Osteoblast (primary cell): ENCODE data around the gene TRABD. TPM values are rescaled to one million over a fixed set of nuclear protein-coding genes. Genes with fewer than 3 reads are reported as not detected.

Experiments
- DNase-seq: peaks from one replicate; pipeline ENCODE4 v3.0.0; 2011; ENCODE audit warnings: low spot score, mixed read lengths; ENCODE audit not compliant: insufficient read length; ENCODE audit errors: missing footprints
- H2AFZ ChIP-seq: 2 replicates; pipeline ENCODE4 v1.6.0; 2011; ENCODE audit warnings: mild to moderate bottlenecking, low read length
- H3K27ac ChIP-seq: 2 replicates; pipeline ENCODE4 v1.5.1; 2011; ENCODE audit warnings: mild to moderate bottlenecking, low read depth, low read length, moderate library complexity
- H3K27me3 ChIP-seq: 2 replicates; pipeline ENCODE4 v1.6.0; 2012; ENCODE audit warnings: mild to moderate bottlenecking, control low read depth, inconsistent platforms, low read length, moderate library complexity; ENCODE audit not compliant: insufficient read depth
- H3K36me3 ChIP-seq: 2 replicates; pipeline ENCODE4 v1.5.1; 2011; ENCODE audit warnings: mild to moderate bottlenecking, low read length, control low read depth, moderate library complexity; ENCODE audit not compliant: insufficient read depth
- H3K4me1 ChIP-seq: 2 replicates; pipeline ENCODE4 v1.5.1; 2011; ENCODE audit warnings: mild to moderate bottlenecking, low read length, control low read depth, moderate library complexity; ENCODE audit not compliant: insufficient read depth
- H3K4me2 ChIP-seq: 2 replicates; pipeline ENCODE4 v1.6.0; 2011; ENCODE audit warnings: mild to moderate bottlenecking, low read length; ENCODE audit not compliant: insufficient read depth
- H3K4me3 ChIP-seq: fragments of 200-600 bp; sonication (generic); 3 replicates; pipeline ENCODE4 v1.5.1; 2012; ENCODE audit warnings: mild to moderate bottlenecking, low read length, inconsistent platforms; ENCODE audit not compliant: insufficient read depth
- H3K79me2 ChIP-seq: 2 replicates; pipeline ENCODE4 v1.6.0; 2012; ENCODE audit warnings: mild to moderate bottlenecking, low read length, control low read depth, inconsistent platforms; ENCODE audit not compliant: insufficient read depth
- H3K9me3 ChIP-seq: 2 replicates; pipeline ENCODE4 v1.5.1; 2011; ENCODE audit warnings: low read depth, low read length, control low read depth
- H4K20me1 ChIP-seq: 2 replicates; pipeline ENCODE4 v1.6.0; 2012; ENCODE audit warnings: mild to moderate bottlenecking, low read length, control low read depth; ENCODE audit not compliant: insufficient read depth
- CTCF ChIP-seq: IDR thresholded peaks from 2 replicates; pipeline ENCODE4 v1.5.1; 2011; ENCODE audit warnings: mild to moderate bottlenecking, low read depth, low read length, moderate library complexity; ENCODE audit errors: extremely low read depth
- total RNA-seq: library from RNA; depleted of rRNA; stranded (reverse); fragments of >200 nt; gene quantifications from 2 replicates; pipeline ENCODE4 v1.2.3, GENCODE V29; 2012

TRABD gene
- total RNA-seq, 1 donor = 13.8 TPM

DNA sequence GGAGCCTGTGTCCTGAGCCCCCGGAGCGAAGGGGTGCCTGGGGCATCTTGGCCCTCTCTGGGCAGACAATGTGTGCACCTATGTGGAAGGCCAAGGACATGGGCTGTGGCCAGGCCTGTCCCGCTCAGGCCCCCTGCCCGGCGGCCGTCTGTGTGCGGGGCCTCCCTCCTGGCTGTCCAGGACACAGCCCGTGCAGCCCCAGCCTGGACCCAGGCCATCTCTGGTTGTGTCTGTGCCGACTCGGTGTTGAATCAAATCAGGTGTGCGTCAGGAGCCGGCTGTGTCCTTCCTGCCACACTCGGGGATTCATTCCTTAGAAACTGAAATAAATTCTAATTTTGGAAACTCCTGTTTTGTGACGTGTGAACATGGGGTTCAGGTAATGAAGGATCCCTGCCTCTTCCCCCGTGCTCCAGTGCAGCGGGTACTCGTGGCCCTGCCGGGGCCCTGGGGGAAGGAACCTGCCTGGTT, 13.6 kb downstream of the TRABD start:
- TF ChIP-seq CTCF = no peak
- H2AFZ ChIP-seq = no peak overlapping the region
- peaks cover 9% of the 10 kb centered on the region for H3K4me1 ChIP-seq
- no peak overlapping the region for H3K4me2 ChIP-seq
- no peak for DNase-seq
- peaks cover 21% of the 10 kb centered on the region for H3K36me3 ChIP-seq
- no peaks in the 10 kb centered on the region for H3K27me3 ChIP-seq
- no peak overlapping the region for H3K4me3 ChIP-seq
- no peaks in the 10 kb centered on the region for H3K9me3 ChIP-seq
- no peak overlapping the region for H3K27ac ChIP-seq
- peaks cover 27% of the 10 kb centered on the region for H3K79me2 ChIP-seq
- H4K20me1 ChIP-seq = peaks cover 22% of the 10 kb centered on the region

DNA sequence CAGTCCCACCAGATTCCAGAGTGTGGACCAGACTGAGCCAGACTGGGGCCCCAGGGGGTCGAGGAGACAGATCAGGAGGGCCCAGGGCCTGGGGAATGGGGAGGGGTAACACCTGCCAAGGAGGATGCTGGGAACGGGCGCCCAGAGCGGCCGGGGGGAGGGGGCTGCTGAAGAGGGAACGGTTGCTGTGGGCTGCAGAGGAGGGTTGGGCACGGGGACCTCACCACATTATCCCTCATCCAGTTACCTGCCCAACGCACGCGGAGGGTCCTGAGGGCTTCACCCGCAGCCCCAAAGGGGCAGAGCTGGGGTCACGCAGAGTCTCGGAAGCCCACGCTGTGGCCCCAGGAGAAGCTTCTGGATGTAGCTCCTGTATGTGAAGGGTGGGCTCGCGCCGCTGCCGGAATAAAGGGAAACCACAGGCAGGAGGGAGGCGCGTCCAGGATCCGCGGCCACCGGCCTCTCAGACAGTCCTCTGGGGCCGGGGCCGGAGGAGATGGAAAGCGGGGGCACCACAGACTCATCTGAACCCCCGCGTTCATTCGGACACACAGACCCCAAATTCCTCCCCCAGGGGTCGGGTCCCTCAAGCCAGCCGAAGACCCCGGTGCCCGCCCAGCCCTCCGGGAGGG, 14.2 kb downstream of the TRABD start:
- peaks cover 31% of the 10 kb centered on the region for H3K79me2 ChIP-seq
- H3K36me3 ChIP-seq = peaks cover 14% of the 10 kb centered on the region
- H3K4me3 ChIP-seq = peak overlapping the region; percentile 81
- H3K27ac ChIP-seq = no peak overlapping the region
- H3K4me2 ChIP-seq = peak overlapping the region; percentile 75
- H2AFZ ChIP-seq = no peak overlapping the region
- peaks cover 9% of the 10 kb centered on the region for H3K4me1 ChIP-seq
- TF ChIP-seq CTCF = no peak
- H3K27me3 ChIP-seq = no peaks in the 10 kb centered on the region
- DNase-seq = no peak
- H3K9me3 ChIP-seq = no peaks in the 10 kb centered on the region
- peaks cover 22% of the 10 kb centered on the region for H4K20me1 ChIP-seq

DNA sequence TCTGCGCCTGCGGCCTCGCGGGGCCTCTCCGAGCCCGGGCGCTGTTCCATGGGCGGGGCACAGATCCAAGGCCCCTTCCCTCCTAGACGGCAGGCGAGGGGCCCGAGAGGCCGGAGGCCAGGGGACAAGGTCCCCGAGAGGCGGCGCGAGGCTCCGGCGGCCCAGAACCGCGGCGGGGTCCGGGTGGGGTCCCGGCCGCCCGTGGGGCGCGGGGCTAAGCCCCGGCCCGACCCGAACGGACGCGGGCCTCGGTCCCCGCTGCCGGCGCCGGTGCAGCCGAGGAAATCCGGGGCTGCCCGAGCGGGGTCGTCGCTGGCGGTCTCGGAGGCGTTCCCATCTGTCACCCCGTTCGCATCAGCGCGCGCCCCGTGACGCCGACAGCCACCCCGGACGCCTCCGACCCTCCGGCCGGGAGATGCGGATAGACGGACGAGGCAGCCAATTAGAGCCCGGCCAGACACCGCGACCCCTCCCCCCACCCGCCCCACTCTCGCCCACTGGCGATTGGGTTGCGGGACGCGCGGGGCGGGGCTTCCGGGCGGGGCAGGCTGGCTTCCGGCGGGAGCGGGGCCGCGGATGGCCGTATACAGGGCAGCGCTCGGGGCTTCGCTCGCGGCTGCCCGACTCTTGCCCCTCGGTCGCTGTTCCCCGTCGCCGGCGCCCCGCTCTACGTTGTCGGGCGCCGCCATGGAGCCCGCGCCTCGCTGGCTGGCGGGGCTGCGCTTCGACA, 14.9 kb downstream of the TRABD start, which contains the start of gene SELENOO:
TSS of gene SELENOO (plus strand) at position 551 of the 730 bp plus-strand sequence. CDS start at position 577, 26 bp downstream.
- H3K36me3 ChIP-seq = peaks cover 13% of the 10 kb centered on the region
- peaks cover 22% of the 10 kb centered on the region for H4K20me1 ChIP-seq
- peak within 1 kb of the TSS; percentile 81 for H3K4me3 ChIP-seq
- no peaks in the 10 kb centered on the region for H3K27me3 ChIP-seq
- peak within 1 kb of the TSS; percentile 94 for H3K4me2 ChIP-seq
- peak; percentile 100 for DNase-seq
- no peaks in the 10 kb centered on the region for H3K9me3 ChIP-seq
- no peak for TF ChIP-seq CTCF
- peaks cover 9% of the 10 kb centered on the region for H3K4me1 ChIP-seq
- peaks cover 37% of the 10 kb centered on the region for H3K79me2 ChIP-seq
- peak within 1 kb of the TSS; percentile 47 for H2AFZ ChIP-seq
- peak within 1 kb of the TSS; percentile 41 for H3K27ac ChIP-seq
